PC-9 (cell line): ENCODE results near the gene TCHH. TPM values are rescaled to one million over a fixed set of nuclear protein-coding genes. Genes with fewer than 3 reads are reported as not detected.
A peak's percentile ranks its signal among the peaks of the same experiment; 100 is the strongest.

Experiments used
- BruUV-seq: library from RNA; stranded (reverse); fragments of 400-500 nt; replicated peaks from 2 replicates; lab custom pipeline; 2021; lab: Mats Ljungman, UMichigan
- CTCF ChIA-PET: fragments of 300-600 bp; sonication (Branson Sonifier 250); formaldehyde crosslinking; loops from one replicate; lab custom pipeline; 2022; ENCODE audit warnings: antibody characterized with exemption; lab: Charles Lee
- POLR2A ChIA-PET: fragments of 300-600 bp; sonication (Branson Sonifier 250); formaldehyde crosslinking; loops from one replicate; lab custom pipeline; 2022; ENCODE audit warnings: antibody characterized with exemption; ENCODE audit not compliant: unreplicated experiment; lab: Charles Lee
- DNase-seq, 2 experiments: peaks; one replicate each; pipeline versions ENCODE4 v3.0.0 to v3.0.0-alpha.2; 2015 to 2022; ENCODE audit warnings: mixed read lengths in 1 of 2
- H2AFZ ChIP-seq: fragments of 200-600 bp; sonication (generic); 2 replicates; pipeline ENCODE4 v1.8.1; 2017; ENCODE audit warnings: antibody characterized with exemption
- H3F3A ChIP-seq: fragments of 200-600 bp; sonication (generic); 2 replicates; pipeline ENCODE4 v1.8.1; 2017; ENCODE audit warnings: antibody characterized with exemption, mild to moderate bottlenecking, low read depth; ENCODE audit not compliant: insufficient read depth
- H3K27ac ChIP-seq: fragments of 200-600 bp; sonication (generic); 2 replicates; pipeline ENCODE4 v1.6.1; 2016; ENCODE audit warnings: mixed run types
- H3K27me3 ChIP-seq: fragments of 200-600 bp; sonication (generic); 2 replicates; pipeline ENCODE4 v1.6.1; 2016; ENCODE audit warnings: low read depth, mixed run types; ENCODE audit not compliant: insufficient read depth
- H3K36me3 ChIP-seq: fragments of 200-600 bp; sonication (generic); 2 replicates; pipeline ENCODE4 v1.6.1; 2016; ENCODE audit warnings: low read depth, mixed run types
- H3K4me1 ChIP-seq: fragments of 200-600 bp; sonication (generic); replicated peaks from 2 replicates; pipeline ENCODE4 v1.6.1; 2016; ENCODE audit warnings: mixed run types; ENCODE audit not compliant: insufficient read depth
- H3K4me2 ChIP-seq: fragments of 200-600 bp; sonication (generic); 2 replicates; pipeline ENCODE4 v1.6.1; 2017; ENCODE audit warnings: mixed run types
- H3K4me3 ChIP-seq: fragments of 200-600 bp; sonication (generic); 2 replicates; pipeline ENCODE4 v1.6.1; 2016; ENCODE audit warnings: mixed run types
- H3K79me2 ChIP-seq: fragments of 200-600 bp; sonication (generic); 2 replicates; pipeline ENCODE4 v1.6.1; 2017; ENCODE audit warnings: low read depth, mixed run types
- H3K9me2 ChIP-seq: fragments of 200-600 bp; sonication (generic); 2 replicates; pipeline ENCODE4 v1.8.1; 2017; ENCODE audit warnings: mild to moderate bottlenecking; ENCODE audit not compliant: insufficient read depth
- H3K9me3 ChIP-seq: fragments of 200-600 bp; sonication (generic); 2 replicates; pipeline ENCODE4 v1.8.1; 2016; ENCODE audit warnings: low read depth; ENCODE audit not compliant: insufficient read depth
- H4K20me1 ChIP-seq: fragments of 200-600 bp; sonication (generic); 2 replicates; pipeline ENCODE4 v1.8.1; 2017; ENCODE audit not compliant: insufficient read depth
- CTCF ChIP-seq: fragments of 200-600 bp; sonication (generic); conservative IDR thresholded peaks from 2 replicates; pipeline ENCODE4 v1.6.1; 2017; ENCODE audit warnings: mixed run types, antibody characterized with exemption, mild to moderate bottlenecking, moderate library complexity
- EZH2 ChIP-seq: fragments of 200-600 bp; sonication (generic); IDR thresholded peaks from 2 replicates; pipeline ENCODE4 v1.8.0; 2017; ENCODE audit warnings: antibody characterized with exemption, low read depth
- intact Hi-C: fragments of 100-400 bp; cut with micrococcal nuclease; formaldehyde crosslinking; loops from one replicate; pipeline ENCODE4 v1.10.0; 2022; ENCODE audit not compliant: unreplicated experiment
- total RNA-seq: library from RNA; stranded (reverse); gene quantifications from 2 replicates; pipeline ENCODE4 v1.2.3, GENCODE V29; 2021

Gene TCHH
- total RNA-seq, 1 experiment from 2014 or later, result 0.04 TPM

- 0 out of 2 replicates have a peak, but pooled peaks cover 4% of the 10 kb centered on the region for H3K9me2 ChIP-seq
- CTCF ChIA-PET, result no interaction called here
- POLR2A ChIA-PET, result no interaction called here
- H3K4me1 ChIP-seq, result no peaks in the 10 kb centered on the region
- H4K20me1 ChIP-seq, result no peaks in the 10 kb centered on the region
- H3K27ac ChIP-seq, result no peak overlapping the region
- TF ChIP-seq CTCF (no peak), EZH2 (no peak)
- peaks cover 35% of the 10 kb centered on the region for H3K27me3 ChIP-seq
- no peaks in the 10 kb centered on the region for H3F3A ChIP-seq
- no peak overlapping the region for H3K4me3 ChIP-seq
- no peaks in the 10 kb centered on the region for H3K9me3 ChIP-seq
- no peak for DNase-seq
- no peak overlapping the region for H2AFZ ChIP-seq
- no peak overlapping the region for H3K4me2 ChIP-seq
- H3K79me2 ChIP-seq, result no peaks in the 10 kb centered on the region
- intact Hi-C loops, result no loop called here
- no peaks in the 10 kb centered on the region for H3K36me3 ChIP-seq
- BruUV-seq, result no TSS peak
Observed at GRCh38 chr1:152118915-152119314, 3.7 kb upstream of the TCHH start.

- POLR2A ChIA-PET, result no interaction called here
- H3K79me2 ChIP-seq, result no peaks in the 10 kb centered on the region
- no peaks in the 10 kb centered on the region for H4K20me1 ChIP-seq
- CTCF ChIA-PET, result no interaction called here
- H3F3A ChIP-seq, result peaks cover 15% of the 10 kb centered on the region; the same call in 1 of the 2 replicates
- intact Hi-C loops, result no loop called here
- TF ChIP-seq EZH2, result no peak
- peaks cover 5% of the 10 kb centered on the region for H3K9me3 ChIP-seq
- BruUV-seq, result no TSS peak
- no peak overlapping the region for H3K4me3 ChIP-seq
- 0 out of 2 replicates have a peak, but pooled peaks cover 4% of the 10 kb centered on the region for H3K9me2 ChIP-seq
- H2AFZ ChIP-seq, result no peak overlapping the region
- H3K27ac ChIP-seq, result no peak overlapping the region
- H3K4me2 ChIP-seq, result no peak overlapping the region
- peaks cover 55% of the 10 kb centered on the region for H3K27me3 ChIP-seq
- H3K4me1 ChIP-seq, result peaks cover 15% of the 10 kb centered on the region; the same call in 1 of the 2 replicates
- no peak for DNase-seq
- no peaks in the 10 kb centered on the region for H3K36me3 ChIP-seq
Observed at GRCh38 chr1:152112885-152113432, 2.3 kb downstream of the TCHH start.

GRCh38 chr1:152112101-152112884 is 3.0 kb downstream of the TCHH start:
- H3K4me1 ChIP-seq, result peaks cover 15% of the 10 kb centered on the region; the same call in 1 of the 2 replicates
- intact Hi-C loops, result no loop called here
- H3K9me3 ChIP-seq, result peaks cover 6% of the 10 kb centered on the region
- H3K79me2 ChIP-seq, result no peaks in the 10 kb centered on the region
- no peaks in the 10 kb centered on the region for H4K20me1 ChIP-seq
- 0 out of 2 replicates have a peak, but pooled peaks cover 2% of the 10 kb centered on the region for H3K9me2 ChIP-seq
- peak overlapping the region; percentile 100 for H3K4me2 ChIP-seq
- no peak overlapping the region for H3K27ac ChIP-seq
- TF ChIP-seq CTCF, result no peak
- TF ChIP-seq EZH2, result no peak
- no peaks in the 10 kb centered on the region for H3K36me3 ChIP-seq
- peak overlapping the region; percentile 79; the same call in 1 of the 2 replicates for H3K4me3 ChIP-seq
- CTCF ChIA-PET, result no interaction called here
- POLR2A ChIA-PET, result interaction anchor here (0.6 kb wide), 2 partner anchors 268 to 572 kb away, joined by 3 to 4 read pairs; no protein-coding TSS in a partner anchor
- no peak overlapping the region for H2AFZ ChIP-seq
- BruUV-seq, result no TSS peak
- peaks cover 15% of the 10 kb centered on the region; the same call in 1 of the 2 replicates for H3F3A ChIP-seq
- no peak for DNase-seq
- H3K27me3 ChIP-seq, result peaks cover 55% of the 10 kb centered on the region
